Fibroblast of skin of back (primary cell): ENCODE results near the gene GPR146.

Experiments
- DNase-seq: peaks from one replicate; pipeline ENCODE4 v3.0.0-alpha.2; 2013

Gene GPR146

DNA sequence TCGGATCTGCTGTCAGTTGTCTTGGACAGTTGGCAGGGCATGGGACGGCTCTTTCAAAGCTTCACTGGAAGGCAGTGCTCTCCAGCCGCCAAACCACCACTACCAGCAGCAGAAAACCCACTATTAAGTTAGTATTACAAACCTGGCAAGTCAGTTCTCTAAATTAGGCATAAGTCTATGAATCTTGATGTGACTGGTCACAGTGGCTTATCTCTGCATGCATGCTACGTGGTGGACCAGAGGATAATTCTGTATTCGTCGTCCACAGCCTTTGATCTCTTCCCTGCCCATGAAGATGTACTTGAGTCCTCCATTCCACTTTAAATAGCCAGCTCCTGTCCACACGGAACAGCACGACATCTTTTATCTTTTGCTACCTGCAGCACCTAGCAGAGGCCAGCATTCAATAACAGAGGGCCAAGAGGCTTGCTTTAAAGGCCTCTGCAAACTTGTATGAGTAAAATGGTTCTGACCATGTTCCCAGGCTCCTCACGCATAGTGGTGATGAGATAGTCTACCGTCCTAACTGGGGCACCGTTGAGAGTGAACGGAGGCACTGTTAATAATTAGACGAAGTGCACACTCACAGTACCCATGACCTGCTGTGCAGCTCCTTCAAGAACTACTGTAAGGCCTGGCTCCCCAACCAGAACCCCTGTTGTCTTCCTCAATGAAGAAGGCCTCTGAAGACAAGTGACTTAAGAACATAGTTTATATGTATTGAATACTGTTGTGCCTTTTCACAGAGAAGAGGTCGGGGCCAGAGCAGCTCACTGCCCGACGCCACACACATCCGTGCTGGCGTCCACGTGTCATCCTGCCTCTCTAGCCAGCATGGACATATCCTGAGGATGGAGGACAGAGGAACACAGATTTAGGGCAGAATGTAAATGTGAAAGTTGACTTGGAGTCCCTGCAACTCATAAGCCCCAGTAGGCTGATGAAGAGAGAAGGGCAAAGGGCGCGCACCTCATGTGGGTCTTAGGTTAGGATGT lies 1.0 kb downstream of the GPR146 start:
- DNase-seq, result no peak

DNA sequence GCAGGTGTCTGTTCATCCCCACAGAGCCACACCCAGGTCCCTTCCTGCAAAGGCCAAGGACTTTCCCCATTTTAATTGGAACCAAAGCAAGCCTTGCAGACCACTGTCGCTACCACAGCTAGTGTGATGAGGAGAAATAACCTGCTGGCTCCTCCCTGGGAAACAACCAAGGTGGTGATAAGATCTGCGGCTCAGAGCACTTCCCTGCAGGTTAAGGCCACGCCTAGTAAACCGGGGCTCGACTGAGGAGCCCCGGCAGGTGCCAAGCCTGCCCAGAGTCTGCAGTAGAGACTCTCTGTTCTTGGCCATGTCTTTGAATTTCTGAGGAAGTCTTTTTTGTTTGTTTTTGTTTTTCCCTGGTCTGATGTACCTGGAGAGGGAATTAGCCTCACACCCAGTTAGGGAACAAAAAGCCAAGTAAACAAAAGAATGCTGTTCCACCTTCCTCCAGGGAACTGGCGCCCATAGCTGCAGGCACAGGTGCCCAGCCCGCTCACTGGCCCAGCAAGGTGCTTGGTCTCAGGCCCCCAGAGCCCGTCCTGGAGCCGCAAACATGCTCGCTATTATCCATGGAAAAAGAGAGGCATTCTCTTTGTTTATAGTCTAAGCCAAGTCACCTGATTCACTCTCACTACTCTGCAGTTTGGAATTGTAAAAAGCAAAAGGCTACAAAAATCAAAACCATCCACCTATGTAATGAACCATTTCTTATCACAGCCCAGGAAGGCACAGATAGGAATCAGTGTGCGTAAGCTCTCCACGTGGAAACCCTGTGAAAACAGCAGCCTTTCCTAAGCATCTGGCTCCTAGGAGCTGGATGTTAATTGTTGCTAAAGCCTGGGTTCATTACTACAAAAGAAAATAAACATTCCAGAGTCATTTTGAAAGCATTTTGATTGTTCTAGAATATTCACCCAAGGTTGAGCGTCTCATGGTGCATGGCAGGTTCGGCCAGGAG lies 2.7 kb downstream of the GPR146 start:
- DNase-seq, result no peak

DNA sequence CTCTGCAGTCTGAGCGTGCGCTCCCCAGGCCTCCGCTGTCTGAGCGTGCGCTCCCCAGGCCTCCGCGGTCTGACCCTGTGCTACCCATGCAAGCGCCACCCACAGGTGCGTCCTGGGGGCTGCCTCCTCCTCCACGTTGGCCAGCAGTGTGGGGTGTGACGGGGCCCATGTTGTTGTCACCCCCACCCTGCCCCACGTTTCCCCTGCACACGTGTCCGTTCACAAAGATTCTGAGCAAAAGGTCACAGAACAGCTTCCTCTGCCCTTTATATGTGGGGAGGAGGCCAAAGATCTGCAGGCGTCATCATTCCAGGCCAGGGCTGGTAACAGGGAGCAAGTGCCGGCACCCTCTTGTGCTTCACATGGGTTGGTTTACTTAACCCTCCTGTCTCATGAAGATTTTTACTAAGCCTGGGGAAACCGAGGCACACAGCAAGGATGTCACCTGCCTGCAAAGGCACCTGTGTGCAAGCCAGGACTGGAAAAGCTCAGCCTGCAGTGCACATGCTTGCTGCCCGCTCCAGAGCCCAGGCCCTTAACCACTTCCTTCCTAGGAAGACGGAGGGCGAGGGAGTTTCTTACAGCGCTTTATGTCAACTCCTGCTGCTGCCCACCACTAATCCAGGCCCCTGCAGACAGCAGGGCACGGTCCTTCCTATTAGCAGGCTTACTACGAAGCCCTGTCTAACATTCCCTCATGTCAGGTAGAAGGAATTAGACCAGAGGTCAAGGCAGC lies 4.8 kb downstream of the GPR146 start:
- DNase-seq, result no peak

DNA sequence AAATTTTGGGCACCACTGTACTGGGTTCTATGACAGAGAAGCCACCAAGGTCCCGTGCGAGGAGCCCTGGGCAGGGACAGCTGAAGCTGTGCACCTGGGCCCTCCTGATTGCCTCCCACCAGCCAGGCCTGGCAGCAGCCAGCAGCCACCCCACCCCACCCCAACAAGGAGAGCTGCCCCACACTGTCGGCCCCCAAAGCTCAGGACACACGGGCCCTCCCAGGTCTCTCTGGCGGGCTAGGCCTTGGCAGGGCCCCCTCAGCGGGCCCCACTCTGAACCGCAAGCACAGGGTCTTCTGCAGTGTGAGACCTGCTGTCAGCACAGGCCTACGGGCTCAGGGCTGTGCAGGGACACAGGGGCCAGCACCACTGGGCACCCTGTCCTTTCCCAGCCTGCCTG lies 5.5 kb downstream of the GPR146 start:
- no peak for DNase-seq

DNA sequence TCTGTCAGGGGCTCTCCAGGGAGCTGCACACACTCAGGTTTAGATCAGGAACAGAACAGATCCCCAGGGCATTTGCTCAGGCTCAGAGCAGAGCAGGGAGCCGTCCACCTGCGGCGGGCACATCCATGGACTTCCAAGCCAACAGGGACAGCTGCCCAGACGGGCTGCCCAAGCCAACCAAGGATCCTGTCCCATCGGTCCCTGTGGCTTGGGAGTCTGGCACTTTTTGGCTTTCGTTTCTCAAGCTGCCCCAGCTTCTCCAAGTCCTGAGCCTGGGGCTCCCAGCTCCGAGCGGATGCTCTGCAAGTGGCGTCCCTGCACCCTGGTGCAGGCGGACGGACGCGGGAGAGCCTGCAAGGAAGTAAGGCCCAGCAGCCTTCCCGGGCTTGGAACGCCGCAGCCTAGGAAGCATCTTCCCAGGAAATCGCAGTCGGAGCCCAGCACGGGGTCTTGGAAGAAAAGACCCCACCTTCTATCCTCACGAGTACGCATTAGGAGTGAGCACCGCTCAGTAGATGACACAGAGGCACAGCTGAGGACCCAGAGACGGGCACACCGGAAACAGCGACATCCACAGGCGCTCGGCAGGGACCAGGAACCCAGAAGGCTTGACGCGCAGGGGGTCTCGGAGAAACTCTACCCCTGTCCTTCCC lies 6.0 kb downstream of the GPR146 start:
- DNase-seq, result no peak

DNA sequence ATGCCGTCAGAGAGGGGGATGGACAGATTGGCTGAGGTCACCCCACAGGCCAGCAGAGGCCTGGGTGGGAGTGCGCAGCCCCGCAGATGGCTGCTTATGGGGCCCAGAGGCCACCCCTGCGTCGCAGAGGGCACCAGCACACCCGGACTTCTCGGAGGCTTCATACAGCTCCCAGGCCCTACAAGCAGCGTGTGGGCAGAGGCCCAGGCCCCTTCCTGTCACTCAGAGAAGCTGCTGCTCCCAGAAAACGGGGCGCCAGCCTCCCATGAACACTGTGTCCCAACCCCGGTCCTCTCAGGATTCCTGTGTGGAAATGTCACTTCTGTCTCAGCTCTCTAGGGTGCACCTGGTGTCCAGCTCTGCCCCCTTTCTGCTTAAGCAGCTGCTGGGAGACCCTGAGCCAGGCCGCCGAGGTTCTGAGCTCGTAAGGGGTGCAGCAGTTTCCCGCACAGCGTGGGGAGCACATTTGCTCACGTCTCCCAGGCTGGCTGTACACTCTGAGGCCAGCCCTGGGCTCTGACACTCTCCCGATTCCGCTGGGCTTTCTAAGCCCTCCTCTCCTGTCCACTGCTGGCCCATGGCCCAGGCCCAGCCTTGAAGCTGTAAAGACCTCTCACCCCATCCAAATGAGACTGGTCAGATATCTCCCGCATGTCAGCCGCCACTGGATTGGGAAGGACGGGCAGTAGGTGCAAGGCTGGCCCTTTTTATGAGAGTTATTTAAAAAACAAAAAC lies 6.8 kb downstream of the GPR146 start:
- DNase-seq, result no peak

DNA sequence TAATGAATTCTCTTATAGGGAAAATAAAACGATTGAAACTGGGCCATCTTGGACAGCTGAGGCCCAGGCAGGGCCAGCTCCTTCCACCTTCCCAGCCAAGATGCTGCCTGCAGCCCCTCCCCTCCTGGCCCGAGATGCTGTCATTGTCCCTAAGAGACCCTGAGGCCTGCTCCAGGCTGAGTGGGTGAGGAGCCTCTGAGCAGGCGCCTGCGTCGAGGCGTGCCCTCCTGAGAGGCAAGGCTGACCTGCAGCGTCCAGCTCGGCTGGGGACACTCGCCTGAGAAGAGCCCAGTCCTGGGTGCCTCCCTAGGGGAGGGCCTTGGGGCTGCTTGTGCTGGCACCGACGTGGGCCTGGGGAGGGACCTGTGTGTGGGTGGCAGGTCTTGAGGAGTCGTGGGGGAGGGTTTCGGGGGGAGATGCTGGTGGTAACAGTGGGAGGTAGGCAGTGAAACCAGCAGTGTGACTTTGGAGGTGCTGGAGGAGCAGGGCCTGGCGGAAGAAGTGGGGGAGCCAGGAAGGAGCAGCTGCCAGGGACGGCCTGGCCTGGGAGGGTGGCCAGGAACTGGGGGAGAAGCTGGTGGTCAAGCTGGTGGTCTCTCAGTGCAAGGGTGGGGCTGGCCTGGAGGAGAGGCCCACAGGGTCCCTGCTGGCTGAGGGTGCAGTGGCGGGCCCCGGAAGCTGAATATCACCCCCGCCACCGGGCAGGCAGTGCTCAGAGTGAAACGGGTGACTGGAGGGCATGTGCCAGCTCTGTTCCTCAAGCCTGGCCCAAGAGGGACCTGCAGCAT lies 7.9 kb downstream of the GPR146 start:
- no peak for DNase-seq

DNA sequence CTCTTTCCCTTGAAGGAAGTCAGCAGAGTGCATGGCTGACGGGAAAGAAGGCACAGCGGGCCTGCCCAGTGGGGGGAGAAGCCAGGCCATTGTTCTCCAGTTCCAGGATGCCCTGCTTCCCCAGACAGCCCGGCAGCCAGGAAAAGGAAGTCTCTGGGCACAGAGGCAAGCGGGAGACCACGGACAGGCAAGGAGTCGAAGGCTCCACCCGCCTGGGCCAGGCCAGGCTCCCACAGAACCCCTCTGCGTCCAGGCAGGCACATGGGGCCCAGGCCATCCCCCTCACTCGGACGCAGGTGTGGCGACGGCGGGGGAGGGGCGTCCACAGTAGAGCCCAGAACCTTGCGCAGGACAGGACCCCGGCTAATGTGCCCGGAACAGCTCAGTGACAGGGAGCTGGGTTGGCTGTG lies 8.7 kb downstream of the GPR146 start:
- no peak for DNase-seq

DNA sequence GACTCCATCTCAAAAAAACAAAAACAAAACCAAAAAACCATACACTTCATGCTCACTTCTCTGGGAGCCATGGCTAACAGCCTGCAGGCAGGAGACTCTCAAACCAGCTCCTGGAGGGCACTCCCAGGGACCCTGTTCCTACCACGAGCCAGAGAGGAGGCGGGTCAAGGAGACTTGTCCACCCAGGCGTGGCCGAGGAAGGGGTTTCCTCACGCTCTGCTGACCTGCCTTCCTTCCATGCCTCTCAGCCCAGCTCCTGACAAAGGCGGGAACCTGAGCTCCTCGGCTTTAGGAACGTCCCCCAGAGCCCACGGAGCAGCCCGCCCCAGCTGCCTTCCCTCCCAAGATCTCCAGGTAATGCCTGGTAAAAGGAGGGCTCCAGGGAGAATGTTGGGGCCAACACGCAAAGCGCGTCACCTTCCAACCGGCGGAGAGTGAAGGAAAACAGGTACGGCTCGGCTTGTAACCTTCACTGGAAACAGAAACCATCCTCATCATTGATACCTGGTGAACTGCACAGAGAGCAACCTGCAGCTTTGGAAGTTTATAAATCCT lies 9.5 kb downstream of the GPR146 start:
- no peak for DNase-seq

DNA sequence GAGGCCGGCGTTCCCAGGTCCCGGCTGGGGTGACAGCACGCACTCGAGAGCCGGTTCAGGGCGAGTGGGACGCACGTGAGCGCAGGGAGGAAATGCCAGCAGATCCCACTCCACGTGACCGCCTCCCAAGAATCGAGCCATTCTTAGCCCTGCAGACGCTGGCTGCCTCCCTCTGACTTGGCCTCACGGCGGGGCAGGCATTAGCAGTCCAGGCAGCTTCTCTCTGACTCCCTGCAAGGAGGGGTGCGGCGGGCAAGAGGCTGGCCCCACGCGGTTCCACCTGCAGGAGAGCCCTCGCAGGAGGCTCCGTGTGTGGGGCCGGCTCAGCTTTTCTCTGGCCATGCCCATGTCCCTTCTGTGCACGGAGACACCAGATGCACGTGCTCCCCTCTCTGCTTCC lies 10.1 kb downstream of the GPR146 start:
- DNase-seq, result no peak

DNA sequence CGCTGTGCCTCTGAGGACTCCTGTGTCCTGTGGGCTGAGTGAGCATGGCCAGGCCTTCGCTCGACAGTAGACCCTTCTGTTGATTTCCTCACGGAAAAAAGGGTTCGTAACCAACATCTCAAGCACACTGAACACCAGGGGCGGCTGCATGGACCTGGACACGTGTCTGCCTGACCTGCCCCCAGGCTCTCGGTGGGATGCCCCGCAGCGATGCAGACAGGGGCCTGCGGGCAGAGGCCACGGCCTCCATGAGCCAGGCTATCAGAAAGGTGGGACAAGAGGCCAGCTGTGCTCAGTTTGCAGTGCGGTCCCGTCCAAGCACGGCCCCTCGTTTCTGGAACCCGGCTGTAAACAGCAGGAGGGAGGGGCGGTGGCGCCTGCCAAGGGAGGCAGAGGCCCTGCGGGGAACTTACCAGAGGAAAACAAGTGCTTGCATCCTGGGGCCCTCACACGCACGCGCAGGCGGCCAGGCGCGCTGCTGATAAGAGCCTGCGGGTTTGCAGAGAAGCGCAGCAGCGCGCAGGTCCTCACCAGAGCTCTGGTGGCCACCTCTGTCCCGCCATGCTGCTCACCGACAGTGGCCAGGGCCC lies 10.6 kb downstream of the GPR146 start:
- DNase-seq, result peak; percentile 24

DNA sequence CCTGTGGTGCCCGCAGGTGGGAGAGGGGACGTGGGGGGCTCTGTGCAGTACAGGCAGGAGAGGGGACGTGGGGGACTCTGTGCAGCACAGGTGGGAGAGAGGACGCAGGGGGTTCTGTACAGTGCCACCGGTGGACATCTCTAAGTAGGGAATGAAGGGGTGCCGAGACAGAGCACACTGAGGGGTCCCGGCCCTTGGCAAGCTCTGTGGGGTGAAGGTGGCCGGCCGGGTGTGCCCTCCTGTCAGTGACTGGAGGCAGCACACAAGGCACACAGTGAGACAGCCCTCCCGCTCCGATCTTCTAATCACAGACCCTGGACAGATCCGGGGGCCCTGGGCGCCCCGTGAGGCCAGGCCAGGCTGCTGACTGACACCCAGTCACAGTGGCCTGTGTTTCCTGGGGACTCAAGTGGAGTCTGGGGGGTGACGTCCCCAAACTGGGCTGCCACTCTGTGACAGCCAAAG lies 11.2 kb downstream of the GPR146 start:
- DNase-seq, result no peak

DNA sequence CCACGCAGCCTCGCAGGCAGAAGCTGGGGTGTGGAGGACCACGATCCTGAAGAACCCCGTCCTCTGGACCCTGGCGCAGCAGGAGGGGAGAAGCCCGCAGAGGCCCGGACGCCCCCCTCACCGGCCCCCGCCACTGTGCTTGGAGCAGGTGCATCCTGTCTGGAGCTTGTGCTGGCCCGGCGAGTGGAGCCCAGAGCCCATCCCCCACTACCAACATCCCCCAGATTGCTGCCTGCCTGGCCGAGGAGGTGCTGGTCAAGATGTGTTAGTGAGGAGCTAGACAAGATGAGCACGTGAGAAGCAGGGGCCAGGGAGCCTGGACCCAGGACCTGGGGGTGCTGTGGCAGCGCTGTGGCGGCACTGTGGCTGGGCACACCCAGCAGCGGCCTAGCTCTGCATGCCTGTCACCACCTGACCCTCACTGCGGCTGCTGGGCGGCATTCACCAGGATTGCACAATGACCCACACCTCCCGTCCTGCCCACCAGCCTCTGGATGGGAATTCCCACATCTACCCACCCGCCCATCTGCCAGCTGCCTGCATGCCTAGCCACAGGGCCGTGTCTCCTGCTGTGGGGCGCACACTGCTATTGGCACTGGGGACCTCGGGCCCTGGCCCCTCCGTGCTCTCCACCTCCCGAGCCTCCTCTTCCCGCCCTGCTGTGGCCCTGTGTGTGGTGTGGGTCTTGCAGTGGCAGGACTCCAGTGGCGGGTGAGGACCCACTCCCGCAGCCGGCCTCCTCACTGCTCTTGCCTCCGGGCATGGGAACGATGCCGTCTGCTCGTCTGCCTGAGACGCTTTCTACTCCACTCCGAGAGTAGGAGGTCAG lies 11.8 kb downstream of the GPR146 start:
- DNase-seq, result no peak

DNA sequence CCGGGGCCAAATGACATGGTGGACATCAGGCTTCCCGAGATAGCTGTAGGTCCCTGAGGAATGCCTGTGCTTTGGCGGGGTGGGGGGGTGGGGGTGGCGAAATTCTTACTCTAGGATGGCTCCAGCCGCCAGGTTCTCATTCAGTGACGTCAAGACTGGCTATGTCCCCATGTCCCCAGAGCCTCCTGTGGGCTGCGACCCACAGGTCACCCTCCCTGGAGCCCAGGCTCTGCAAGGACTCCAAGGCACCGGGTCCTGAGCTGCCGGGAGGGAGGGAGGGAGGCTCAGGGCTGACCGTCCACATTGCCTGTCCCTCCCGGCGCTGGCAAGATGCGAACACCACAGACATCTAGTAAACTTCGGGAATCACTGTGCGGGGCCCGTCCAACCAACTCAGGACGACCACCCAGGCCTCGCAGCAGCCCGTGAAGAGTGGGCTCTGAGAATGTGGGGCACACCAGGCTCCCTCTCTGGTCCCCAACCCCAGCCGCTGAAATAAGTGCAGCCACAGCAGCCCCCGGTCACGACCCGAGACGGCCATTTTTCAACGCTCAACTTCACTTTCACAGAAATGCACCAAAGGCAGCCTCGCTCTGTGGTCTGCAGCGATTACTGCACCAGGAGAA lies 12.6 kb downstream of the GPR146 start:
- no peak for DNase-seq

DNA sequence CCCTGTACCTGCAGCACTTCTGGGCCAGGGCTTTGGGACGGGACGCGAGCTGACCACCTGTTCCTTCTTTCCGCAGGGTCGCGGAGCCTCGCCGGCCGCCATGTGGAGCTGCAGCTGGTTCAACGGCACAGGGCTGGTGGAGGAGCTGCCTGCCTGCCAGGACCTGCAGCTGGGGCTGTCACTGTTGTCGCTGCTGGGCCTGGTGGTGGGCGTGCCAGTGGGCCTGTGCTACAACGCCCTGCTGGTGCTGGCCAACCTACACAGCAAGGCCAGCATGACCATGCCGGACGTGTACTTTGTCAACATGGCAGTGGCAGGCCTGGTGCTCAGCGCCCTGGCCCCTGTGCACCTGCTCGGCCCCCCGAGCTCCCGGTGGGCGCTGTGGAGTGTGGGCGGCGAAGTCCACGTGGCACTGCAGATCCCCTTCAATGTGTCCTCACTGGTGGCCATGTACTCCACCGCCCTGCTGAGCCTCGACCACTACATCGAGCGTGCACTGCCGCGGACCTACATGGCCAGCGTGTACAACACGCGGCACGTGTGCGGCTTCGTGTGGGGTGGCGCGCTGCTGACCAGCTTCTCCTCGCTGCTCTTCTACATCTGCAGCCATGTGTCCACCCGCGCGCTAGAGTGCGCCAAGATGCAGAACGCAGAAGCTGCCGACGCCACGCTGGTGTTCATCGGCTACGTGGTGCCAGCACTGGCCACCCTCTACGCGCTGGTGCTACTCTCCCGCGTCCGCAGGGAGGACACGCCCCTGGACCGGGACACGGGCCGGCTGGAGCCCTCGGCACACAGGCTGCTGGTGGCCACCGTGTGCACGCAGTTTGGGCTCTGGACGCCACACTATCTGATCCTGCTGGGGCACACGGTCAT lies 13.3 kb downstream of the GPR146 start:
- no peak for DNase-seq

DNA sequence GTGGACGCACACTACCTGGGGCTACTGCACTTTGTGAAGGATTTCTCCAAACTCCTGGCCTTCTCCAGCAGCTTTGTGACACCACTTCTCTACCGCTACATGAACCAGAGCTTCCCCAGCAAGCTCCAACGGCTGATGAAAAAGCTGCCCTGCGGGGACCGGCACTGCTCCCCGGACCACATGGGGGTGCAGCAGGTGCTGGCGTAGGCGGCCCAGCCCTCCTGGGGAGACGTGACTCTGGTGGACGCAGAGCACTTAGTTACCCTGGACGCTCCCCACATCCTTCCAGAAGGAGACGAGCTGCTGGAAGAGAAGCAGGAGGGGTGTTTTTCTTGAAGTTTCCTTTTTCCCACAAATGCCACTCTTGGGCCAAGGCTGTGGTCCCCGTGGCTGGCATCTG lies 14.0 kb downstream of the GPR146 start:
- DNase-seq, result no peak

DNA sequence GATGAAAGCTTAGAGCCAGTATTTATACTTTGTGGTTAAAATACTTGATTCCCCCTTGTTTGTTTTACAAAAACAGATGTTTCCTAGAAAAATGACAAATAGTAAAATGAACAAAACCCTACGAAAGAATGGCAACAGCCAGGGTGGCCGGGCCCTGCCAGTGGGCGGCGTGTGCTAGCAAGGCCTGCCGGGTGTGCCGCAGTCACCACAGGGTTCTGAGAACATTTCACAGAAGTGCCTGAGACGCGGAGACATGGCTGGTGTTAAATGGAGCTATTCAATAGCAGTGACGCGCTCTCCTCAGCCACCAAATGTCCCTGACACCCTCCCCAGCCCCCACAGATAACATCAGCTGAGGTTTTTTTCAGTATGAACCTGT lies 14.5 kb downstream of the GPR146 start:
- peak; percentile 57 for DNase-seq
